ENCODE measurements around the gene OFD1. TPM values are rescaled to one million over a fixed set of nuclear protein-coding genes. Genes with fewer than 3 reads are reported as not detected.
A peak's percentile ranks its signal among the peaks of the same experiment; 100 is the strongest.
"Not testable (repeated sequence)": the region's sequence is repeated elsewhere in the genome, so short reads cannot be mapped to it uniquely, and the experiment has no call there.

Gene OFD1
- total RNA-seq, 3 donors from 2014 or later (not counting 1 experiment from before 2014, with no cell fraction given) = 62.8 to 77.6 (median 74.9) TPM

DNA sequence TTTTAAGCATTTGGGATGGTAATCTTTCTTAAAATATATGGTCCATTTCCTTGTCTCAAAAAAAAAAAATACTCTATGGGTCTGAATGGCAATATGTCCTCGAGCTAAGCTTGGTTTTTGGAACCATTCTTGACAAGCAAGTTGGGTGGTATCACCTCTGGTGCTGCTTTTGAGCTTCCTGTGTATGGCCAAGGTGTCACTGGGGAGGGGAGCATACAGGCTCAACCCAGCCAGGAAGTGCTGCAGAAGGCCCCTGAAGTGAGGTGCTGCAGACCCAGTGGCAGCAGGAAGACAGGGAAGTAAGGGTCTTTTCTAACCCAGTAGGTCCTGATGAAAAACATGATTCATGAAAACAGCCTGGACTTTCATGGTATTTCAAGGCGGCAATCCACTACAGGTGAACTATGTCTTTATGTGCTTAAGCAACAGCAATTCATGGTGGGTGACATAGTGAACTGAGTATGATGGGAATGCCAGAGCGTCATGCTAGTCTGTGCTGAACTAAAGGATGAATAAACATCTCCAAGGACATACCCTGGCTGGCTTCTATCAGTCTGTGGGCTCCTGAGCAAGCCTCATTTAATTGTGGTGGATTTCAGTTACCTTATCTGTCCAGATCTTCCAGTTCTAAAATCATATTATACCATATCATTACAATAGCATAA, 15.2 kb upstream of the OFD1 start:
- Histone ChIP-seq H3K27ac (ENCODE audit: low read length) (peak overlapping the region; percentile 81), H3K9me3 (ENCODE audit: control insufficient read depth, insufficient read depth, low read length) (no peaks in the 10 kb centered on the region), H3K4me3 (ENCODE audit: low read length) (no peak overlapping the region), H3K36me3 (ENCODE audit: control insufficient read depth, insufficient read depth, low read length) (peaks cover 18% of the 10 kb centered on the region), H3K4me1 (ENCODE audit: control insufficient read depth, insufficient read depth, low read length) (peaks cover 52% of the 10 kb centered on the region), H3K27me3 (ENCODE audit: control insufficient read depth, insufficient read depth, low read length) (no peaks in the 10 kb centered on the region)
- H3K27me3 Mint-ChIP-seq (ENCODE audit: low read depth in 2 of 2) = no peaks in the 10 kb centered on the region
- DNase-seq (peak; percentile 30 to 60), ATAC-seq (peak; percentile 68 to 86 (median 84))
- H3K27ac Mint-ChIP-seq = peak overlapping the region; percentile 92 to 94
- H3K9me3 Mint-ChIP-seq = no peaks in the 10 kb centered on the region
- H3K4me3 Mint-ChIP-seq = peak overlapping the region; percentile 81
- peaks cover 60 to 75% of the 10 kb centered on the region in 2 donors for H3K4me1 Mint-ChIP-seq
- no peak for TF ChIP-seq CTCF (IDR thresholded peaks at IDR 0.05)
- 61% methylated on average over 3 of the region's 3 CpGs for WGBS (ENCODE audit: insufficient coverage)
- H3K36me3 Mint-ChIP-seq = peaks cover 7% of the 10 kb centered on the region
- intact Hi-C loops (cut with micrococcal nuclease) = no loop called here

- Mint-ChIP-seq H3K36me3 (peaks cover 7% of the 10 kb centered on the region), H3K27ac (peak overlapping the region; percentile 92 to 94), H3K27me3 (ENCODE audit: low read depth in 2 of 2) (no peaks in the 10 kb centered on the region), H3K4me3 (no peak overlapping the region), H3K9me3 (no peaks in the 10 kb centered on the region), H3K4me1 (peaks cover 72 to 80% of the 10 kb centered on the region in 2 donors)
- peaks cover 8% of the 10 kb centered on the region for H3K36me3 ChIP-seq (ENCODE audit: control insufficient read depth, insufficient read depth, low read length)
- peaks cover 57% of the 10 kb centered on the region for H3K4me1 ChIP-seq (ENCODE audit: control insufficient read depth, insufficient read depth, low read length)
- ATAC-seq (no peak), DNase-seq (no peak)
- no peaks in the 10 kb centered on the region for H3K27me3 ChIP-seq (ENCODE audit: control insufficient read depth, insufficient read depth, low read length)
- H3K9me3 ChIP-seq (ENCODE audit: control insufficient read depth, insufficient read depth, low read length) = no peaks in the 10 kb centered on the region
- 89% methylated on average over 3 of the region's 4 CpGs for WGBS (ENCODE audit: insufficient coverage)
- no peak overlapping the region for H3K27ac ChIP-seq (ENCODE audit: low read length)
- H3K4me3 ChIP-seq (ENCODE audit: low read length) = no peak overlapping the region
- TF ChIP-seq CTCF (IDR thresholded peaks at IDR 0.05) = no peak
- intact Hi-C loops (cut with micrococcal nuclease) = no loop called here
These were observed 13.2 kb upstream of the OFD1 start for GRCh38 chrX:13721371-13721770.

- Histone ChIP-seq H3K9me3 (ENCODE audit: control insufficient read depth, insufficient read depth, low read length) (no peaks in the 10 kb centered on the region), H3K4me1 (ENCODE audit: control insufficient read depth, insufficient read depth, low read length) (peaks cover 54% of the 10 kb centered on the region), H3K36me3 (ENCODE audit: control insufficient read depth, insufficient read depth, low read length) (peaks cover 8% of the 10 kb centered on the region), H3K4me3 (ENCODE audit: low read length) (no peak overlapping the region), H3K27me3 (ENCODE audit: control insufficient read depth, insufficient read depth, low read length) (no peaks in the 10 kb centered on the region), H3K27ac (ENCODE audit: low read length) (no peak overlapping the region)
- Mint-ChIP-seq H3K36me3 (peaks cover 7% of the 10 kb centered on the region), H3K9me3 (peaks cover 0 to 4% of the 10 kb centered on the region in 2 donors), H3K4me1 (peaks cover 74 to 82% of the 10 kb centered on the region in 2 donors), H3K27ac (peak overlapping the region; percentile 92 to 94), H3K4me3 (peak overlapping the region; percentile 21), H3K27me3 (ENCODE audit: low read depth in 2 of 2) (no peaks in the 10 kb centered on the region)
- 56% methylated on average over 3 of the region's 7 CpGs for WGBS (ENCODE audit: insufficient coverage)
- intact Hi-C loops (cut with micrococcal nuclease) = no loop called here
- DNase-seq (peak in 1 of 2 donors; percentile 17), ATAC-seq (no peak)
- no peak for TF ChIP-seq CTCF (IDR thresholded peaks at IDR 0.05)
These were observed 12.6 kb upstream of the OFD1 start for GRCh38 chrX:13721819-13722519.

GRCh38 chrX:13724878-13725277, 9.7 kb upstream of the OFD1 start:
- H3K9me3 ChIP-seq (ENCODE audit: control insufficient read depth, insufficient read depth, low read length); intact Hi-C loops (cut with micrococcal nuclease); H3K27me3 ChIP-seq (ENCODE audit: control insufficient read depth, insufficient read depth, low read length); H3K9me3 Mint-ChIP-seq; H3K4me3 ChIP-seq (ENCODE audit: low read length); H3K36me3 ChIP-seq (ENCODE audit: control insufficient read depth, insufficient read depth, low read length); H3K36me3 Mint-ChIP-seq; H3K27me3 Mint-ChIP-seq (ENCODE audit: low read depth in 2 of 2): not testable (repeated sequence)
- Mint-ChIP-seq H3K4me3 (peak overlapping the region; percentile 28), H3K27ac (peak overlapping the region; percentile 77 to 90), H3K4me1 (peaks cover 72 to 74% of the 10 kb centered on the region in 2 donors)
- peak overlapping the region; percentile 45 for H3K27ac ChIP-seq (ENCODE audit: low read length)
- DNase-seq = peak; percentile 37 to 74
- peaks cover 28% of the 10 kb centered on the region for H3K4me1 ChIP-seq (ENCODE audit: control insufficient read depth, insufficient read depth, low read length)
- 32% methylated on average over 8 of the region's 9 CpGs for WGBS (ENCODE audit: insufficient coverage)
- peak in 2 of 3 donors; percentile 36 to 58 for ATAC-seq

GRCh38 chrX:13726583-13726982, 8.0 kb upstream of the OFD1 start:
- H3K36me3 Mint-ChIP-seq; H3K27me3 Mint-ChIP-seq (ENCODE audit: low read depth in 2 of 2); H3K4me3 ChIP-seq (ENCODE audit: low read length); intact Hi-C loops (cut with micrococcal nuclease); H3K36me3 ChIP-seq (ENCODE audit: control insufficient read depth, insufficient read depth, low read length); H3K9me3 Mint-ChIP-seq; ATAC-seq; H3K27me3 ChIP-seq (ENCODE audit: control insufficient read depth, insufficient read depth, low read length); DNase-seq; H3K9me3 ChIP-seq (ENCODE audit: control insufficient read depth, insufficient read depth, low read length); H3K4me3 Mint-ChIP-seq; H3K27ac ChIP-seq (ENCODE audit: low read length): not testable (repeated sequence)
- Mint-ChIP-seq H3K4me1 (peaks cover 64 to 69% of the 10 kb centered on the region in 2 donors), H3K27ac (peak overlapping the region; percentile 77 to 90)
- WGBS (ENCODE audit: insufficient coverage) = 56% methylated on average over 1 of the region's 2 CpGs
- H3K4me1 ChIP-seq (ENCODE audit: control insufficient read depth, insufficient read depth, low read length) = peaks cover 28% of the 10 kb centered on the region

Measured in natural killer cell (primary cell).